Ascending aorta (tissue), 2 donors: Measurements from ENCODE around the gene MIOX. TPM values are rescaled to one million over a fixed set of nuclear protein-coding genes. Genes with fewer than 3 reads are reported as not detected.
"Not testable (repeated sequence)": the region's sequence is repeated elsewhere in the genome, so short reads cannot be mapped to it uniquely, and the experiment has no call there.

Experiments
- DNase-seq, 2 donors: peaks; one replicate each; pipeline ENCODE4 v3.0.0-alpha.2; 2019; ENCODE audit warnings: low spot score in 2 of 2
- H3K27ac ChIP-seq, 2 donors: fragments of 200-600 bp; sonication (generic); one replicate each; pipeline ENCODE4 v1.5.1; 2016 to 2017; ENCODE audit warnings: mild to moderate bottlenecking in 1 of 2
- H3K27me3 ChIP-seq: fragments of 200-600 bp; sonication (generic); one replicate; pipeline ENCODE4 v1.5.1; 2017
- H3K36me3 ChIP-seq, 2 donors: fragments of 200-600 bp; sonication (generic); one replicate each; pipeline ENCODE4 v1.5.1; 2016
- H3K4me1 ChIP-seq, 2 donors: fragments of 200-600 bp; sonication (generic); one replicate each; pipeline ENCODE4 v1.5.1; 2016 to 2017; ENCODE audit warnings: mild to moderate bottlenecking in 1 of 2
- H3K4me3 ChIP-seq, 2 donors: fragments of 200-600 bp; sonication (generic); one replicate each; pipeline ENCODE4 v1.5.1; 2016 to 2017; ENCODE audit warnings: mild to moderate bottlenecking in 1 of 2
- H3K9me3 ChIP-seq, 2 donors: fragments of 200-600 bp; sonication (generic); one replicate each; pipeline ENCODE4 v1.5.1; 2016
- intact Hi-C: fragments of 100-400 bp; cut with DNase I; formaldehyde crosslinking; loops from one replicate; pipeline ENCODE4 v1.15.1; 2023
- total RNA-seq: library from RNA; depleted of rRNA; stranded (reverse); fragments of >200 nt; gene quantifications from one replicate; pipeline ENCODE4 v1.1.0, GENCODE V29; 2016
- TF ChIP-seq, protein P1 (sequence below), 3 experiments: fragments of 200-600 bp in 2 of 3; fragments of 450-650 bp in 1 of 3; sonication (generic) in 2 of 3; IDR thresholded peaks; one replicate each; pipeline ENCODE4 v1.5.1; 2016 to 2019; ENCODE audit warnings: antibody characterized with exemption in 3 of 3, mild to moderate bottlenecking in 1 of 3, moderate library complexity in 1 of 3

MIOX gene
- total RNA-seq, 1 donor from 2014 or later: not detected

DNA sequence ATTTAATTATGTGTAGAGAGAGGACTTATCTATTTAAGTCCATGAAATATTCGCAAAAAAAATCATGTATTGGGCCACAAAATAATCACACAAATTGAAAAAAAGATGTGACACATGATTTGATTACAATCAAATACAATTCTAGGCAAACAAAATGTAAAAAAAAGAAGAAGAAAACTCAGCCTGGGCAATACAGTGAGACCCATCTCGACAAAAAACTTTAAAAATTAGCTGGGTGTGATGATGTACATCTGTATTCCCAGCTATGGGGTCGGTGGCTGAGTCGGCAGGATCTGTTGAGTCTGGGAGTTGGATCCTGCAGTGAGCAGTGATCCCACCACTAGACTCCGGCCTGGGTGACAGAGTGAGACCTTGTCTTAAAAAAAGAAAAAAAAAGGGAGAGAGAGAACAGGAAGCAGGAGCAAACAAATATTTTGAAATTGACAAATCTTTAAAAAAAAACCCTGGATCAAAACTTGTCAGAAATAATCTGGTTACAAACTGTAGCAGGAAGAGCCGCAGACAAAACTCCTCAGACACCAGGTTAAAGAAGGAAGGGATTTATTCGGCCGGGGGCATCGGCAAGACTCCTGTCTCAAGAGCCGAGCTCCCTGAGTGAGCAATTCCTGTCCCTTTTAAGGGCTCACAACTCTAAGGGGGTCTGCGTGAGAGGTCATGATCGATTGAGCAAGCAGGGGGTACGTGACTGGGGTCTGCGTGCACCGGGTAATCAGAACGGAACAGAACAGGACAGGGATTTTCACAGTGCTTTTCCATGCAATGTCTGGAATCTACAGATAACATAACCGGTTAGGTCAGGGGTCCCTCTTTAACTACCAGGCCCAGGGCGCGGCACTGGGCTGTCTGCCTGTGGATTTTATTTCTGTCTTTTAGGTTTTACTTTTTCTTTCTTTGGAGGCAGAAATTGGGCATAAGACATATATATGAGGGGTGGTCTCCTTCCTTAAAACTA lies 46.5 kb downstream of the MIOX start:
- Histone ChIP-seq H3K27me3 (peaks cover 11% of the 10 kb centered on the region), H3K4me3 (no peak overlapping the region), H3K4me1 (peaks cover 12 to 24% of the 10 kb centered on the region in 2 donors)

DNA sequence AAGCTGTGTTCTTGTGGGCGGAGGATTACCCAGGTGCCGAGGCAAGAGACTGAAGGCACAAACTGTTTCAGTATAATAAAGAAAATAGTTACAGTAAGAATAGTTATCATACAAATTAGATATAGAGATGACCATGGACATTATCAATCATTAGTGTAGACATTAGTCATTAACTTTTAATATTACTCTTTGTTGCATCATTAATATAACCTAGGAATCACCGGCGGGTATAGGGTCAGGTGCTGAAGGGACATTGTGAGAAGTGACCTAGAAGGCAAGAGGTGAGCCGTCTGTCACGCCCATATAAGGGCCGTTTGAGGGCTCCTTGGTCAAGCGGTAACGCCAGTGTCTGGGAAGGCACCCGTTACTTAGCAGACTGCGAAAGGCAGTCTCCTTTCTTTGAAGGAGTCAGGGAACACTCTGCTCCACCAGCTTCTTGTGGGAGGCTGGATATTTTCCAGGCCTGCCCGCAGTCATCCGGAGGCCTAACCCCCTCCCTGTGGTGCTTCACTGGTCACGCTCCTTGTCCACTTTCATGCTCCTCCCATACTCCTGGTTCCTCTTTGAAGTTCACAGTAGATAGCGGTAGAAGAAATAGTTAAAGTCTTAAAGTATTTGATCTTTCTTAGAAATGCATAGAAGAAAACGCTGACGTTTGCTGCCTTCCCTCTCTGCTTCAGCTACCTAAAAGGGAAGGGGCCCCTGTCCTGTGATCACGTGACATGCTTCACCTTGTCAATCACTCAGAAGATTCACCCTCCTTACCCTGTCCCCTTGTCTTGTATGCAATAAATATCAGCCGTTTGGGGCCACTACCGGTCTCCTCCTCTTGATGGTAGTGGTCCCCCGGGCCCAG lies 47.4 kb downstream of the MIOX start:
- Histone ChIP-seq H3K4me1 (peaks cover 12 to 28% of the 10 kb centered on the region in 2 donors), H3K27me3 (peaks cover 11% of the 10 kb centered on the region)
- H3K36me3 ChIP-seq, intact Hi-C loops, H3K27ac ChIP-seq, H3K9me3 ChIP-seq, DNase-seq, H3K4me3 ChIP-seq: not testable (repeated sequence)

More for the DNA sequence above, 46.5 kb downstream of the MIOX start:
- intact Hi-C loops: no loop called here
- H3K36me3 ChIP-seq: no peaks in the 10 kb centered on the region
- peak overlapping the region; percentile 80 to 91 for H3K27ac ChIP-seq
- H3K9me3 ChIP-seq: no peaks in the 10 kb centered on the region
- DNase-seq: no peak
- TF ChIP-seq, protein P1, sequence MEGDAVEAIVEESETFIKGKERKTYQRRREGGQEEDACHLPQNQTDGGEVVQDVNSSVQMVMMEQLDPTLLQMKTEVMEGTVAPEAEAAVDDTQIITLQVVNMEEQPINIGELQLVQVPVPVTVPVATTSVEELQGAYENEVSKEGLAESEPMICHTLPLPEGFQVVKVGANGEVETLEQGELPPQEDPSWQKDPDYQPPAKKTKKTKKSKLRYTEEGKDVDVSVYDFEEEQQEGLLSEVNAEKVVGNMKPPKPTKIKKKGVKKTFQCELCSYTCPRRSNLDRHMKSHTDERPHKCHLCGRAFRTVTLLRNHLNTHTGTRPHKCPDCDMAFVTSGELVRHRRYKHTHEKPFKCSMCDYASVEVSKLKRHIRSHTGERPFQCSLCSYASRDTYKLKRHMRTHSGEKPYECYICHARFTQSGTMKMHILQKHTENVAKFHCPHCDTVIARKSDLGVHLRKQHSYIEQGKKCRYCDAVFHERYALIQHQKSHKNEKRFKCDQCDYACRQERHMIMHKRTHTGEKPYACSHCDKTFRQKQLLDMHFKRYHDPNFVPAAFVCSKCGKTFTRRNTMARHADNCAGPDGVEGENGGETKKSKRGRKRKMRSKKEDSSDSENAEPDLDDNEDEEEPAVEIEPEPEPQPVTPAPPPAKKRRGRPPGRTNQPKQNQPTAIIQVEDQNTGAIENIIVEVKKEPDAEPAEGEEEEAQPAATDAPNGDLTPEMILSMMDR (IDR thresholded peaks at IDR 0.05): no peak

DNA sequence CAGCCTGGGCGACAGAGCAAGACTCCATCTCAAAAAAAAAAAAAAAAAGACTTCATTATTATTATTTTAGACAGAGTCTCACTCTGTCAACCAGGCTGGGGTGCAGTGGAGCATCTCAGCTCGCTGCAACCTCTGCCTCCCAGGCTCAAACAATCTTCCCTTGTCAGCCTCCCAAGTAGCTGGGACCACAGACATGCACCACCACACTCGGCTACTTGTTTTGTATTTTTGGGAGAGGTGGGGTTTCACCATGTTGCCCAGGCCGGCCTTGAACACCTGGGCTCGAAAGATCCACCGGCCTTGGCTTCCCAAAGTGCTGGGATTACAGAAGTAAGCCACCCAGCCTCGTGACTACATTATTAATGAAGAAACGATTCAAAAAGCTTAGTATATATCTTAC lies 48.5 kb downstream of the MIOX start:
- Histone ChIP-seq H3K4me3 (no peak overlapping the region), H3K9me3 (no peaks in the 10 kb centered on the region), H3K4me1 (peaks cover 12 to 25% of the 10 kb centered on the region in 2 donors), H3K27ac (no peak overlapping the region), H3K36me3 (no peaks in the 10 kb centered on the region), H3K27me3 (peaks cover 11% of the 10 kb centered on the region)
- no peak for DNase-seq
- intact Hi-C loops: no loop called here
- TF ChIP-seq, protein P1 (IDR thresholded peaks at IDR 0.05): no peak

DNA sequence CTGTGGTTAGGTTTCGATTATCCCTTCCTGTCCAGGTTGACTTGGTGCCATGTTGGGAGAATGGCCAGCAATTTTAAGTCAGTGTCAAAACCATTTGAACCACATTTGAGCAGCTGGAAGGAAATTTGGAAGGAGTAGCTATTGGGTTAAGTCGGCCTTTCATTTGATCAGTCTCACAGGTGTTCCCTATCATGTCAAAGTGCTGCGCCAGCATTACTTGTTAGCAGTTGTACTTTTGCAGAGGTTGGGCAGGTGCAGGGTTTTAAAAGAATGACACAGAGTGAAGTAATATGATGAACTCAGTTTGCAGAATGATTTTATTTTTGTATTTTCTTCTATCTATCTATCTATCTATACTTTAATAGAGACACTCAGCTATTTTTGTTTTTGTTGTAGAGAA lies 49.6 kb downstream of the MIOX start:
- DNase-seq: no peak
- Histone ChIP-seq H3K4me3 (no peak overlapping the region), H3K27me3 (peaks cover 8% of the 10 kb centered on the region), H3K4me1 (peaks cover 10 to 17% of the 10 kb centered on the region in 2 donors), H3K9me3 (no peaks in the 10 kb centered on the region), H3K36me3 (no peaks in the 10 kb centered on the region), H3K27ac (no peak overlapping the region)
- intact Hi-C loops: no loop called here
- TF ChIP-seq, protein P1 (IDR thresholded peaks at IDR 0.05): no peak

DNA sequence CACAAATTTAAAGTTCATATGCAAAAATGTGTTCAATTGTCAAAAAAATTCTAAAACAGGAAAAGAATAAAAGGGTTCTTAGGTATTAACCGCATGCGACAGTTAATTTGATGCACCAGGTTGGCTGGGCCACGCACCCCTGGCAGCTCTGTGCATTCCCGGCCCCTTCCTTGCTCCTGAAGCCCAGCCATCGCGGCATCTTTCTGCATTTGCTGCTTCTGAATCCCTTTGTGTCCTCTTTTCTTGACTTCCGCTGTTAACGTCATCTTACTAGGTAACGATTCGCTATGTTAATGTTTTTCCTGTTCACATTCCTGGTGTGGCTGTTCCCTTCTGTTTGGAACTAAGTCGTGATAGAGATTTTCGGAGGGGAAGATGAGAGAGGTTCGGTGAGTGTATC lies 51.1 kb downstream of the MIOX start:
- Histone ChIP-seq H3K4me3 (no peak overlapping the region), H3K27me3 (no peaks in the 10 kb centered on the region), H3K27ac (peak overlapping the region; percentile 76 to 77), H3K36me3 (no peaks in the 10 kb centered on the region), H3K9me3 (no peaks in the 10 kb centered on the region), H3K4me1 (peaks cover 0 to 4% of the 10 kb centered on the region in 2 donors)
- TF ChIP-seq, protein P1 (IDR thresholded peaks at IDR 0.05): no peak
- intact Hi-C loops: no loop called here
- no peak for DNase-seq

Other genes with a start within 250 kb of the MIOX start
- gene TUBGCP6, start 241.8 kb upstream of the MIOX start, total RNA-seq: 58.1 TPM
- gene HDAC10, start 235.6 kb upstream of the MIOX start, total RNA-seq: 73.2 TPM
- gene MAPK12, start 225.2 kb upstream of the MIOX start, total RNA-seq: 29.4 TPM
- gene MAPK11, start 216.5 kb upstream of the MIOX start, total RNA-seq: 117 TPM
- 287 TPM for gene PLXNB2, start 179.2 kb upstream of the MIOX start, total RNA-seq
- 1.4 TPM for gene DENND6B, start 159.8 kb upstream of the MIOX start, total RNA-seq
- gene PPP6R2, start 143.5 kb upstream of the MIOX start, total RNA-seq: 55.5 TPM
- gene SBF1, start 11.8 kb upstream of the MIOX start, total RNA-seq: 98.8 TPM
- gene ADM2, start 5.3 kb upstream of the MIOX start, total RNA-seq: not detected
- 119 TPM for gene LMF2, start 20.8 kb downstream of the MIOX start, total RNA-seq
- gene NCAPH2, start 21.4 kb downstream of the MIOX start, total RNA-seq: 41.7 TPM
- not detected for gene SCO2, start 38.7 kb downstream of the MIOX start, total RNA-seq
- gene TYMP, start 43.2 kb downstream of the MIOX start, total RNA-seq: 150 TPM
- gene KLHDC7B, start 59.0 kb downstream of the MIOX start, total RNA-seq: not detected
- not detected for gene SYCE3, start 76.1 kb downstream of the MIOX start, total RNA-seq
- 0.43 TPM for gene CPT1B, start 91.6 kb downstream of the MIOX start, total RNA-seq
- gene CHKB, start 96.0 kb downstream of the MIOX start, total RNA-seq: 82.4 TPM
- not detected for gene MAPK8IP2, start 113.9 kb downstream of the MIOX start, total RNA-seq
- 111 TPM for gene ARSA, start 141.3 kb downstream of the MIOX start, total RNA-seq
- gene SHANK3, start 186.0 kb downstream of the MIOX start, total RNA-seq: 128 TPM